Measurements from ENCODE around the gene GRIN3B. TPM values are rescaled to one million over a fixed set of nuclear protein-coding genes. Genes with fewer than 3 reads are reported as not detected.

GRIN3B gene
- total and polyA plus RNA-seq, 9 of the 15 experiments (the other 6 are each of a cell fraction or from before 2014, with no cell fraction given) = 0.06 to 0.95 (median 0.19) TPM; not detected in 6

DNA sequence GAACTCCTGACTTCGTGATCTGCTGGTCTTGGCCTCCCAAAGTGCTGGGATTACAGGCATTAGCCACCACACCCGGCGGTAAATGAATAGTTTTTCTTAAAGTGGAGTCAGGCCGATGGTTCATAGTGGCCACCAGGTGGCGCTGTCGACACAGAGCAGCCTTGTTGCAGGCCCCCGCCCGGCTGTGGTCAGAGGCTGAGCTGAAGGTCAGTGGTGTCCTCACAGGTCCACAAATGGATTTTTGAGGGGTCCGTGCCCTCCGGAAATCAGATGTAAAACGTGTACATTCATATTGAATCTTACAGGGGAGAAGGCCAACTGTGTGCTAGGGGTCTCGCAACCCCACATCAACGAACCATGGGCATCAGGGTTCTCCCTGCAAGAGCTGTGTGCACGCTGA, 29.5 kb upstream of the GRIN3B start (continued):
- TF ChIP-seq, protein P1, sequence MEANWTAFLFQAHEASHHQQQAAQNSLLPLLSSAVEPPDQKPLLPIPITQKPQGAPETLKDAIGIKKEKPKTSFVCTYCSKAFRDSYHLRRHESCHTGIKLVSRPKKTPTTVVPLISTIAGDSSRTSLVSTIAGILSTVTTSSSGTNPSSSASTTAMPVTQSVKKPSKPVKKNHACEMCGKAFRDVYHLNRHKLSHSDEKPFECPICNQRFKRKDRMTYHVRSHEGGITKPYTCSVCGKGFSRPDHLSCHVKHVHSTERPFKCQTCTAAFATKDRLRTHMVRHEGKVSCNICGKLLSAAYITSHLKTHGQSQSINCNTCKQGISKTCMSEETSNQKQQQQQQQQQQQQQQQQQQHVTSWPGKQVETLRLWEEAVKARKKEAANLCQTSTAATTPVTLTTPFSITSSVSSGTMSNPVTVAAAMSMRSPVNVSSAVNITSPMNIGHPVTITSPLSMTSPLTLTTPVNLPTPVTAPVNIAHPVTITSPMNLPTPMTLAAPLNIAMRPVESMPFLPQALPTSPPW (CRISPR knock-in tag; IDR thresholded peaks at IDR 0.05) = peak; percentile 39; the same call in 1 of the 2 replicates
- no peak for TF ChIP-seq ZNF695 (CRISPR knock-in tag; IDR thresholded peaks at IDR 0.05)
- TF ChIP-seq FOXJ3 (CRISPR knock-in tag; IDR thresholded peaks at IDR 0.05) = no peak
- TF ChIP-seq, protein P2, sequence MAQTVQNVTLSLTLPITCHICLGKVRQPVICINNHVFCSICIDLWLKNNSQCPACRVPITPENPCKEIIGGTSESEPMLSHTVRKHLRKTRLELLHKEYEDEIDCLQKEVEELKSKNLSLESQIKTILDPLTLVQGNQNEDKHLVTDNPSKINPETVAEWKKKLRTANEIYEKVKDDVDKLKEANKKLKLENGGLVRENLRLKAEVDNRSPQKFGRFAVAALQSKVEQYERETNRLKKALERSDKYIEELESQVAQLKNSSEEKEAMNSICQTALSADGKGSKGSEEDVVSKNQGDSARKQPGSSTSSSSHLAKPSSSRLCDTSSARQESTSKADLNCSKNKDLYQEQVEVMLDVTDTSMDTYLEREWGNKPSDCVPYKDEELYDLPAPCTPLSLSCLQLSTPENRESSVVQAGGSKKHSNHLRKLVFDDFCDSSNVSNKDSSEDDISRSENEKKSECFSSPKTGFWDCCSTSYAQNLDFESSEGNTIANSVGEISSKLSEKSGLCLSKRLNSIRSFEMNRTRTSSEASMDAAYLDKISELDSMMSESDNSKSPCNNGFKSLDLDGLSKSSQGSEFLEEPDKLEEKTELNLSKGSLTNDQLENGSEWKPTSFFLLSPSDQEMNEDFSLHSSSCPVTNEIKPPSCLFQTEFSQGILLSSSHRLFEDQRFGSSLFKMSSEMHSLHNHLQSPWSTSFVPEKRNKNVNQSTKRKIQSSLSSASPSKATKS (CRISPR knock-in tag; IDR thresholded peaks at IDR 0.05) = no peak
- TF ChIP-seq RBM15 (IDR thresholded peaks at IDR 0.05; ENCODE audit: insufficient read depth, low read length) = no peak
- TF ChIP-seq DMBX1 (CRISPR knock-in tag; IDR thresholded peaks at IDR 0.05; ENCODE audit: borderline replicate concordance) = no peak
- no peak for TF ChIP-seq ZNF184 (CRISPR knock-in tag; IDR thresholded peaks at IDR 0.05)
- no peak for TF ChIP-seq ASH1L (IDR thresholded peaks at IDR 0.05; ENCODE audit: borderline replicate concordance, low read depth, partially characterized antibody)
- no peak for TF ChIP-seq DIDO1 (tag; IDR thresholded peaks at IDR 0.05; ENCODE audit: low read depth)
- no peak for TF ChIP-seq PURB (CRISPR knock-in tag; IDR thresholded peaks at IDR 0.05; ENCODE audit: low read depth)
- no peak for TF ChIP-seq ZBED1 (IDR thresholded peaks at IDR 0.05)
- no peak for TF ChIP-seq SNRNP70 (optimal IDR thresholded peaks at IDR 0.05; ENCODE audit: low read depth, low read length)
- peak in 1 of 2 experiments; percentile 20; a peak in 1 of 4 replicates for TF ChIP-seq RCOR1 (IDR thresholded peaks at IDR 0.05; ENCODE audit: borderline replicate concordance in 1 of 2, low read depth in 2 of 2, low read length in 2 of 2)
- no peak for TF ChIP-seq ZNF785 (CRISPR knock-in tag; IDR thresholded peaks at IDR 0.05)
- TF ChIP-seq, protein P3, sequence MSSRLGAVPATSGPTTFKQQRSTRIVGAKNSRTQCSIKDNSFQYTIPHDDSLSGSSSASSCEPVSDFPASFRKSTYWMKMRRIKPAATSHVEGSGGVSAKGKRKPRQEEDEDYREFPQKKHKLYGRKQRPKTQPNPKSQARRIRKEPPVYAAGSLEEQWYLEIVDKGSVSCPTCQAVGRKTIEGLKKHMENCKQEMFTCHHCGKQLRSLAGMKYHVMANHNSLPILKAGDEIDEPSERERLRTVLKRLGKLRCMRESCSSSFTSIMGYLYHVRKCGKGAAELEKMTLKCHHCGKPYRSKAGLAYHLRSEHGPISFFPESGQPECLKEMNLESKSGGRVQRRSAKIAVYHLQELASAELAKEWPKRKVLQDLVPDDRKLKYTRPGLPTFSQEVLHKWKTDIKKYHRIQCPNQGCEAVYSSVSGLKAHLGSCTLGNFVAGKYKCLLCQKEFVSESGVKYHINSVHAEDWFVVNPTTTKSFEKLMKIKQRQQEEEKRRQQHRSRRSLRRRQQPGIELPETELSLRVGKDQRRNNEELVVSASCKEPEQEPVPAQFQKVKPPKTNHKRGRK (tag; IDR thresholded peaks at IDR 0.05) = no peak
- no peak for TF ChIP-seq MCM5 (IDR thresholded peaks at IDR 0.05; ENCODE audit: low read depth)
- TF ChIP-seq ZC3H8 (IDR thresholded peaks at IDR 0.05) = no peak
- no peak for TF ChIP-seq ZNF165 (CRISPR knock-in tag; IDR thresholded peaks at IDR 0.05; ENCODE audit: borderline replicate concordance)
- TF ChIP-seq MXI1 (IDR thresholded peaks at IDR 0.05; ENCODE audit: low read depth, low read length) = no peak
- TF ChIP-seq SMC3 (conservative IDR thresholded peaks at IDR 0.05; ENCODE audit: insufficient read depth, low read depth, low read length) = peak; percentile 28; the same call in 1 of the 2 replicates
- no peak for TF ChIP-seq SAFB2 (IDR thresholded peaks at IDR 0.05; ENCODE audit: borderline replicate concordance, low read depth, low read length, severe bottlenecking)
- TF ChIP-seq SRSF3 (IDR thresholded peaks at IDR 0.05; ENCODE audit: insufficient read depth, low read length) = no peak
- TF ChIP-seq, protein P4, sequence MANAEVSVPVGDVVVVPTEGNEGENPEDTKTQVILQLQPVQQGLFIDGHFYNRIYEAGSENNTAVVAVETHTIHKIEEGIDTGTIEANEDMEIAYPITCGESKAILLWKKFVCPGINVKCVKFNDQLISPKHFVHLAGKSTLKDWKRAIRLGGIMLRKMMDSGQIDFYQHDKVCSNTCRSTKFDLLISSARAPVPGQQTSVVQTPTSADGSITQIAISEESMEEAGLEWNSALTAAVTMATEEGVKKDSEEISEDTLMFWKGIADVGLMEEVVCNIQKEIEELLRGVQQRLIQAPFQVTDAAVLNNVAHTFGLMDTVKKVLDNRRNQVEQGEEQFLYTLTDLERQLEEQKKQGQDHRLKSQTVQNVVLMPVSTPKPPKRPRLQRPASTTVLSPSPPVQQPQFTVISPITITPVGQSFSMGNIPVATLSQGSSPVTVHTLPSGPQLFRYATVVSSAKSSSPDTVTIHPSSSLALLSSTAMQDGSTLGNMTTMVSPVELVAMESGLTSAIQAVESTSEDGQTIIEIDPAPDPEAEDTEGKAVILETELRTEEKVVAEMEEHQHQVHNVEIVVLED (CRISPR knock-in tag; IDR thresholded peaks at IDR 0.05) = no peak

Measured in K562 (cell line).